ENCODE results near the gene GPR183. TPM values are rescaled to one million over a fixed set of nuclear protein-coding genes. Genes with fewer than 3 reads are reported as not detected.

Gene GPR183
- total and polyA plus RNA-seq, 2 donors (not counting 1 experiment from before 2014, with no cell fraction given): 0.27 TPM; not detected in 1

GRCh38 chr13:99290894-99291293 is 16.3 kb downstream of the GPR183 start:
- Histone ChIP-seq H4K20me1 (ENCODE audit: control insufficient read depth, extremely low read depth, insufficient read depth, low read length) (no peaks in the 10 kb centered on the region), H3K36me3 (ENCODE audit: control insufficient read depth, insufficient read depth, low read length) (no peaks in the 10 kb centered on the region), H3K27ac (ENCODE audit: insufficient read depth, low read length) (no peak overlapping the region), H3K4me2 (ENCODE audit: extremely low read depth, insufficient read depth, low read length) (no peak overlapping the region), H3K79me2 (ENCODE audit: control insufficient read depth, insufficient read depth, low read length) (no peaks in the 10 kb centered on the region), H3K9ac (ENCODE audit: insufficient read depth, low read length) (no peak overlapping the region), H3K4me1 (ENCODE audit: control insufficient read depth, extremely low read depth, insufficient read depth, low read length) (no peaks in the 10 kb centered on the region), H3K9me3 (ENCODE audit: control insufficient read depth, insufficient read depth, low read depth, low read length) (no peaks in the 10 kb centered on the region), H3K4me3 (replicated peaks in 1 of 4; ENCODE audit: control extremely low read depth in 1 of 4, insufficient read depth in 1 of 4, low read depth in 3 of 4, low read length in 4 of 4) (no peak overlapping the region), H2AFZ (ENCODE audit: low read length) (no peak overlapping the region), H3K27me3 (ENCODE audit: control insufficient read depth, insufficient read depth, low read length) (no peaks in the 10 kb centered on the region)
- no peak for TF ChIP-seq EZH2 (IDR thresholded peaks at IDR 0.05; ENCODE audit: low read length, missing control alignments)
- TF ChIP-seq CTCF (conservative IDR thresholded peaks at IDR 0.05 in 1 of 2, IDR thresholded peaks at IDR 0.05 in 1 of 2; ENCODE audit: low read depth in 1 of 2, low read length in 2 of 2): no peak
- no peak for DNase-seq (ENCODE audit: low read depth in 2 of 2)

GRCh38 chr13:99289674-99290337 is 17.4 kb downstream of the GPR183 start:
- H4K20me1 ChIP-seq (ENCODE audit: control insufficient read depth, extremely low read depth, insufficient read depth, low read length): no peaks in the 10 kb centered on the region
- H3K36me3 ChIP-seq (ENCODE audit: control insufficient read depth, insufficient read depth, low read length): no peaks in the 10 kb centered on the region
- H3K9me3 ChIP-seq (ENCODE audit: control insufficient read depth, insufficient read depth, low read depth, low read length): no peaks in the 10 kb centered on the region
- no peak overlapping the region for H3K27ac ChIP-seq (ENCODE audit: insufficient read depth, low read length)
- no peak overlapping the region for H3K9ac ChIP-seq (ENCODE audit: insufficient read depth, low read length)
- H3K79me2 ChIP-seq (ENCODE audit: control insufficient read depth, insufficient read depth, low read length): no peaks in the 10 kb centered on the region
- no peak overlapping the region for H3K4me3 ChIP-seq (replicated peaks in 1 of 4; ENCODE audit: control extremely low read depth in 1 of 4, insufficient read depth in 1 of 4, low read depth in 3 of 4, low read length in 4 of 4)
- no peaks in the 10 kb centered on the region for H3K4me1 ChIP-seq (ENCODE audit: control insufficient read depth, extremely low read depth, insufficient read depth, low read length)
- no peaks in the 10 kb centered on the region for H3K27me3 ChIP-seq (ENCODE audit: control insufficient read depth, insufficient read depth, low read length)
- no peak overlapping the region for H3K4me2 ChIP-seq (ENCODE audit: extremely low read depth, insufficient read depth, low read length)
- no peak for DNase-seq (ENCODE audit: low read depth in 2 of 2)
- H2AFZ ChIP-seq (ENCODE audit: low read length): no peak overlapping the region
- no peak for TF ChIP-seq CTCF (conservative IDR thresholded peaks at IDR 0.05 in 1 of 2, IDR thresholded peaks at IDR 0.05 in 1 of 2; ENCODE audit: low read depth in 1 of 2, low read length in 2 of 2)
- no peak for TF ChIP-seq EZH2 (IDR thresholded peaks at IDR 0.05; ENCODE audit: low read length, missing control alignments)

GRCh38 chr13:99289271-99289670 is 17.9 kb downstream of the GPR183 start:
- Histone ChIP-seq H4K20me1 (ENCODE audit: control insufficient read depth, extremely low read depth, insufficient read depth, low read length) (no peaks in the 10 kb centered on the region), H3K9me3 (ENCODE audit: control insufficient read depth, insufficient read depth, low read depth, low read length) (no peaks in the 10 kb centered on the region), H3K36me3 (ENCODE audit: control insufficient read depth, insufficient read depth, low read length) (no peaks in the 10 kb centered on the region), H3K9ac (ENCODE audit: insufficient read depth, low read length) (no peak overlapping the region), H3K4me2 (ENCODE audit: extremely low read depth, insufficient read depth, low read length) (no peak overlapping the region), H3K79me2 (ENCODE audit: control insufficient read depth, insufficient read depth, low read length) (no peaks in the 10 kb centered on the region), H3K4me1 (ENCODE audit: control insufficient read depth, extremely low read depth, insufficient read depth, low read length) (no peaks in the 10 kb centered on the region), H3K27me3 (ENCODE audit: control insufficient read depth, insufficient read depth, low read length) (no peaks in the 10 kb centered on the region), H3K4me3 (replicated peaks in 1 of 4; ENCODE audit: control extremely low read depth in 1 of 4, insufficient read depth in 1 of 4, low read depth in 3 of 4, low read length in 4 of 4) (no peak overlapping the region), H3K27ac (ENCODE audit: insufficient read depth, low read length) (no peak overlapping the region), H2AFZ (ENCODE audit: low read length) (no peak overlapping the region)
- no peak for DNase-seq (ENCODE audit: low read depth in 2 of 2)
- TF ChIP-seq CTCF (conservative IDR thresholded peaks at IDR 0.05 in 1 of 2, IDR thresholded peaks at IDR 0.05 in 1 of 2; ENCODE audit: low read depth in 1 of 2, low read length in 2 of 2) (no peak), EZH2 (IDR thresholded peaks at IDR 0.05; ENCODE audit: low read length, missing control alignments) (no peak)
